ENCODE data around the gene TMEM255A.

DNA sequence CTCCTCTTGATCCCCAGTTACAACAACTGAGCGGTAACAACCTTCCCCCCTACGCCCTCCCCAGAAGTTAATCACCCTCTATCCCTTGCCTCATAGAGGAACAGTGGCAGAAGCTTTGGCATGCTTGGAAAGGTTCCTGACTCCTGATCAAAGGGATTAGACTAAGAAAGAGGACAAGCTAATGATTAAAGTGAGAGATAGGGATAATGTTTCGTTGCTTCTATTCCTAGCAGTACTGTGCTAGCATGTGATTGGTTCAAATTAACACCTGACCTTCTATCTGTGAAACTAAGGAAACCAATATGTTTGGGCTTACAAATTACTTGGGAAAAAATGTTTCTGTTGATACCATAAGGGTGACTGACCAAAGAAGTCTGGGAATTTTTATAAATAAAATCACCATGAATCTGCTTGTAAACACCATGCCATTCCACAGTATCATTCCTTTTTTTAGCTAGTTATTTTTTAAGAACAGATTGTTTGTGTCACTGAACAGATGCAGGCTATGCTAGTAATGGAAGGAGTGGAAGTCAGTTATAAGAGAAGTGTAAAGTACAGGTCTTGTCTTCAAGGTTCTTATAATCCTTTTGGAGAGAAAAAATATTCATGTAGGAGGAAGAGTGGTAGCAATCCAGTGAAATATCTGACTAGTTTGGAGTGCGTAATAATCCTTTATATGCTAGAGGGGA is 39.3 kb upstream of the TMEM255A start:
- no peak for TF ChIP-seq CTCF (IDR thresholded peaks at IDR 0.05)
- no peak for TF ChIP-seq POLR2A (IDR thresholded peaks at IDR 0.05)
